WTC11 (cell line): ENCODE measurements around the gene TTC17. TPM values are rescaled to one million over a fixed set of nuclear protein-coding genes. Genes with fewer than 3 reads are reported as not detected.

Experiments
- ATAC-seq: fragments of 200-7000 bp; cut with Tn5 transposase; 2 replicates; pipeline ENCODE4 v1.10.0; 2021; ENCODE audit warnings: mild to moderate bottlenecking, moderate library complexity
- CTCF ChIA-PET: fragments of 300-600 bp; sonication (Branson Sonifier 250); formaldehyde crosslinking; loops from one replicate; lab custom pipeline; 2021; ENCODE audit warnings: antibody characterized with exemption; lab: Charles Lee
- POLR2A ChIA-PET: fragments of 350-600 bp; sonication (Branson Sonifier 250); formaldehyde crosslinking; loops from one replicate; lab custom pipeline; 2021; ENCODE audit warnings: antibody characterized with exemption; lab: Charles Lee
- DNase-seq: peaks from one replicate; pipeline ENCODE4 v3.0.0; 2021; ENCODE audit warnings: low spot score
- H3K27ac Mint-ChIP-seq: 2 replicates; pipeline ENCODE4 v1.8.0; 2021; ENCODE audit warnings: mixed read lengths
- H3K27me3 Mint-ChIP-seq: 2 replicates; pipeline ENCODE4 v1.8.0; 2021; ENCODE audit warnings: low read depth, mild to moderate bottlenecking, moderate library complexity, mixed read lengths
- H3K36me3 Mint-ChIP-seq: 2 replicates; pipeline ENCODE4 v1.8.0; 2021; ENCODE audit warnings: mixed read lengths
- H3K4me1 Mint-ChIP-seq: 2 replicates; pipeline ENCODE4 v1.8.0; 2022; ENCODE audit warnings: mixed read lengths
- H3K4me3 Mint-ChIP-seq: 2 replicates; pipeline ENCODE4 v1.8.0; 2021; ENCODE audit warnings: mild to moderate bottlenecking, moderate library complexity, mixed read lengths
- H3K9me3 Mint-ChIP-seq: 2 replicates; pipeline ENCODE4 v1.8.0; 2021; ENCODE audit warnings: mixed read lengths
- CBFB ChIP-seq: sonication (generic); formaldehyde crosslinking; IDR thresholded peaks from 2 replicates; pipeline ENCODE4 v1.8.1; 2022; ENCODE audit warnings: mild to moderate bottlenecking, low read depth, missing genetic modification reagents
- ELF4 ChIP-seq: sonication (generic); formaldehyde crosslinking; IDR thresholded peaks from 2 replicates; pipeline ENCODE4 v1.8.1; 2022; ENCODE audit warnings: low read depth, mild to moderate bottlenecking, moderate library complexity, missing genetic modification reagents
- ETV6 ChIP-seq: sonication (generic); formaldehyde crosslinking; IDR thresholded peaks from 2 replicates; pipeline ENCODE4 v1.8.1; 2022; ENCODE audit warnings: mild to moderate bottlenecking, missing genetic modification reagents
- FOXJ3 ChIP-seq: sonication (generic); formaldehyde crosslinking; IDR thresholded peaks from 2 replicates; pipeline ENCODE4 v1.9.0; 2021; ENCODE audit warnings: missing genetic modification reagents, mild to moderate bottlenecking, borderline replicate concordance
- GTF2I ChIP-seq: fragments of 250-450 bp; sonication (Bioruptor Pico); conservative IDR thresholded peaks from 2 replicates; pipeline ENCODE4 v1.4.0; 2021; ENCODE audit warnings: mild to moderate bottlenecking
- IRF2 ChIP-seq: sonication (generic); formaldehyde crosslinking; IDR thresholded peaks from 2 replicates; pipeline ENCODE4 v1.8.0; 2022; ENCODE audit warnings: low read depth, missing genetic modification reagents, borderline replicate concordance
- NFYB ChIP-seq: sonication (generic); formaldehyde crosslinking; conservative IDR thresholded peaks from 2 replicates; pipeline ENCODE4 v1.8.0; 2022; ENCODE audit warnings: low read depth, missing genetic modification reagents
- RELA ChIP-seq: sonication (generic); formaldehyde crosslinking; IDR thresholded peaks from 2 replicates; pipeline ENCODE4 v1.8.1; 2022; ENCODE audit warnings: missing genetic modification reagents, mild to moderate bottlenecking, borderline replicate concordance
- SMAD4 ChIP-seq: sonication (generic); formaldehyde crosslinking; IDR thresholded peaks from 2 replicates; pipeline ENCODE4 v1.8.0; 2022; ENCODE audit warnings: mild to moderate bottlenecking, missing genetic modification reagents
- TEAD4 ChIP-seq: sonication (generic); formaldehyde crosslinking; IDR thresholded peaks from 2 replicates; pipeline ENCODE4 v1.8.0; 2022; ENCODE audit warnings: mild to moderate bottlenecking, missing genetic modification reagents
- ZNF121 ChIP-seq: sonication (generic); formaldehyde crosslinking; IDR thresholded peaks from 2 replicates; pipeline ENCODE4 v1.8.0; 2023; ENCODE audit warnings: missing genetic modification reagents
- ZNF138 ChIP-seq: sonication (generic); formaldehyde crosslinking; conservative IDR thresholded peaks from 2 replicates; pipeline ENCODE4 v1.8.1; 2022; ENCODE audit warnings: mild to moderate bottlenecking, moderate library complexity, missing genetic modification reagents
- ZNF219 ChIP-seq: sonication (generic); formaldehyde crosslinking; IDR thresholded peaks from 2 replicates; pipeline ENCODE4 v1.8.0; 2023; ENCODE audit warnings: missing genetic modification reagents, mild to moderate bottlenecking, borderline replicate concordance
- total RNA-seq: library from RNA; stranded (reverse); gene quantifications from 3 replicates; pipeline ENCODE4 v1.2.3, GENCODE V29; 2021
- TF ChIP-seq, protein P1 (sequence below): sonication (generic); formaldehyde crosslinking; IDR thresholded peaks from 2 replicates; pipeline ENCODE4 v1.8.1; 2023; ENCODE audit warnings: mild to moderate bottlenecking, missing genetic modification reagents, moderate library complexity
- TF ChIP-seq, protein P2 (sequence below): fragments of 200-600 bp; IDR thresholded peaks from 2 replicates; pipeline ENCODE4 v1.8.0; 2022; ENCODE audit warnings: antibody characterized with exemption
- TF ChIP-seq, protein P3 (sequence below): sonication (generic); formaldehyde crosslinking; IDR thresholded peaks from 2 replicates; pipeline ENCODE4 v1.8.0; 2022; ENCODE audit warnings: mild to moderate bottlenecking, missing genetic modification reagents
- TF ChIP-seq, protein P4 (sequence below): sonication (generic); formaldehyde crosslinking; conservative IDR thresholded peaks from 2 replicates; pipeline ENCODE4 v1.8.1; 2022; ENCODE audit warnings: mild to moderate bottlenecking, missing genetic modification reagents
- TF ChIP-seq, protein P5 (sequence below): fragments of 250-450 bp; sonication (Bioruptor Pico); IDR thresholded peaks from 2 replicates; pipeline ENCODE4 v1.9.0; 2021; ENCODE audit warnings: mild to moderate bottlenecking, borderline replicate concordance
- TF ChIP-seq, protein P6 (sequence below): sonication (generic); formaldehyde crosslinking; IDR thresholded peaks from 2 replicates; pipeline ENCODE4 v1.8.0; 2023; ENCODE audit warnings: mild to moderate bottlenecking, missing genetic modification reagents

Gene TTC17
- total RNA-seq, 1 experiment from 2014 or later, result 69.0 TPM

DNA sequence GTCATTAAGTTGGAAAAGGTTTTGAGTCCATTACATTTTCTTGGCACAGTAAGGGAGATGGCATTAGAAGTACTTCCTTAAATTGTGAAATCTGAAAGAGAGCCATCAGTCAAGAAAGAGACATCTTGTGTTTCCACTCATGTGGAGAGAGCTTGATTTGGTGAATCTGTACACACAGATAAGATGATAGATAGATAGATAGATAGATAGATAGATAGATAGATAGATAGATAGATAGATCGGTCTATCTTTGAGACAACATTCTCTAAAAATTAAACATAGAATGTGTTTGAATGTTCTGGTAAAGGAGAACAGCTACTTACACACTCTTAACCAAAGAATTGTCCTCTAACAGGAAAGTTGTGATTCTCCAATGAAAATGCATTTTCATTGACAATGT lies 76.2 kb downstream of the TTC17 start:
- ATAC-seq, result no peak
- Mint-ChIP-seq H3K4me3 (no peak overlapping the region), H3K27ac (no peak overlapping the region), H3K4me1 (no peaks in the 10 kb centered on the region)
- CTCF ChIA-PET, result interaction anchor here (0.5 kb wide), 1 partner anchor 980 kb away, joined by 3 read pairs; no protein-coding TSS in a partner anchor
- no peak for TF ChIP-seq ZNF219 (CRISPR knock-in tag)
- TF ChIP-seq, protein P1, sequence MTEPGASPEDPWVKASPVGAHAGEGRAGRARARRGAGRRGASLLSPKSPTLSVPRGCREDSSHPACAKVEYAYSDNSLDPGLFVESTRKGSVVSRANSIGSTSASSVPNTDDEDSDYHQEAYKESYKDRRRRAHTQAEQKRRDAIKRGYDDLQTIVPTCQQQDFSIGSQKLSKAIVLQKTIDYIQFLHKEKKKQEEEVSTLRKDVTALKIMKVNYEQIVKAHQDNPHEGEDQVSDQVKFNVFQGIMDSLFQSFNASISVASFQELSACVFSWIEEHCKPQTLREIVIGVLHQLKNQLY (CRISPR knock-in tag), result no peak
- TF ChIP-seq FOXJ3 (CRISPR knock-in tag), result no peak
- TF ChIP-seq ELF4 (CRISPR knock-in tag), result no peak
- no peak for TF ChIP-seq SMAD4 (CRISPR knock-in tag)
- TF ChIP-seq, protein P2, sequence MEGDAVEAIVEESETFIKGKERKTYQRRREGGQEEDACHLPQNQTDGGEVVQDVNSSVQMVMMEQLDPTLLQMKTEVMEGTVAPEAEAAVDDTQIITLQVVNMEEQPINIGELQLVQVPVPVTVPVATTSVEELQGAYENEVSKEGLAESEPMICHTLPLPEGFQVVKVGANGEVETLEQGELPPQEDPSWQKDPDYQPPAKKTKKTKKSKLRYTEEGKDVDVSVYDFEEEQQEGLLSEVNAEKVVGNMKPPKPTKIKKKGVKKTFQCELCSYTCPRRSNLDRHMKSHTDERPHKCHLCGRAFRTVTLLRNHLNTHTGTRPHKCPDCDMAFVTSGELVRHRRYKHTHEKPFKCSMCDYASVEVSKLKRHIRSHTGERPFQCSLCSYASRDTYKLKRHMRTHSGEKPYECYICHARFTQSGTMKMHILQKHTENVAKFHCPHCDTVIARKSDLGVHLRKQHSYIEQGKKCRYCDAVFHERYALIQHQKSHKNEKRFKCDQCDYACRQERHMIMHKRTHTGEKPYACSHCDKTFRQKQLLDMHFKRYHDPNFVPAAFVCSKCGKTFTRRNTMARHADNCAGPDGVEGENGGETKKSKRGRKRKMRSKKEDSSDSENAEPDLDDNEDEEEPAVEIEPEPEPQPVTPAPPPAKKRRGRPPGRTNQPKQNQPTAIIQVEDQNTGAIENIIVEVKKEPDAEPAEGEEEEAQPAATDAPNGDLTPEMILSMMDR, result no peak
- TF ChIP-seq, protein P3, sequence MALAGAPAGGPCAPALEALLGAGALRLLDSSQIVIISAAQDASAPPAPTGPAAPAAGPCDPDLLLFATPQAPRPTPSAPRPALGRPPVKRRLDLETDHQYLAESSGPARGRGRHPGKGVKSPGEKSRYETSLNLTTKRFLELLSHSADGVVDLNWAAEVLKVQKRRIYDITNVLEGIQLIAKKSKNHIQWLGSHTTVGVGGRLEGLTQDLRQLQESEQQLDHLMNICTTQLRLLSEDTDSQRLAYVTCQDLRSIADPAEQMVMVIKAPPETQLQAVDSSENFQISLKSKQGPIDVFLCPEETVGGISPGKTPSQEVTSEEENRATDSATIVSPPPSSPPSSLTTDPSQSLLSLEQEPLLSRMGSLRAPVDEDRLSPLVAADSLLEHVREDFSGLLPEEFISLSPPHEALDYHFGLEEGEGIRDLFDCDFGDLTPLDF (CRISPR knock-in tag), result no peak
- TF ChIP-seq CBFB (CRISPR knock-in tag), result no peak
- TF ChIP-seq, protein P4, sequence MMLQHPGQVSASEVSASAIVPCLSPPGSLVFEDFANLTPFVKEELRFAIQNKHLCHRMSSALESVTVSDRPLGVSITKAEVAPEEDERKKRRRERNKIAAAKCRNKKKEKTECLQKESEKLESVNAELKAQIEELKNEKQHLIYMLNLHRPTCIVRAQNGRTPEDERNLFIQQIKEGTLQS (CRISPR knock-in tag), result no peak
- no peak for TF ChIP-seq NFYB (CRISPR knock-in tag)
- no peak for TF ChIP-seq RELA
- TF ChIP-seq, protein P5, sequence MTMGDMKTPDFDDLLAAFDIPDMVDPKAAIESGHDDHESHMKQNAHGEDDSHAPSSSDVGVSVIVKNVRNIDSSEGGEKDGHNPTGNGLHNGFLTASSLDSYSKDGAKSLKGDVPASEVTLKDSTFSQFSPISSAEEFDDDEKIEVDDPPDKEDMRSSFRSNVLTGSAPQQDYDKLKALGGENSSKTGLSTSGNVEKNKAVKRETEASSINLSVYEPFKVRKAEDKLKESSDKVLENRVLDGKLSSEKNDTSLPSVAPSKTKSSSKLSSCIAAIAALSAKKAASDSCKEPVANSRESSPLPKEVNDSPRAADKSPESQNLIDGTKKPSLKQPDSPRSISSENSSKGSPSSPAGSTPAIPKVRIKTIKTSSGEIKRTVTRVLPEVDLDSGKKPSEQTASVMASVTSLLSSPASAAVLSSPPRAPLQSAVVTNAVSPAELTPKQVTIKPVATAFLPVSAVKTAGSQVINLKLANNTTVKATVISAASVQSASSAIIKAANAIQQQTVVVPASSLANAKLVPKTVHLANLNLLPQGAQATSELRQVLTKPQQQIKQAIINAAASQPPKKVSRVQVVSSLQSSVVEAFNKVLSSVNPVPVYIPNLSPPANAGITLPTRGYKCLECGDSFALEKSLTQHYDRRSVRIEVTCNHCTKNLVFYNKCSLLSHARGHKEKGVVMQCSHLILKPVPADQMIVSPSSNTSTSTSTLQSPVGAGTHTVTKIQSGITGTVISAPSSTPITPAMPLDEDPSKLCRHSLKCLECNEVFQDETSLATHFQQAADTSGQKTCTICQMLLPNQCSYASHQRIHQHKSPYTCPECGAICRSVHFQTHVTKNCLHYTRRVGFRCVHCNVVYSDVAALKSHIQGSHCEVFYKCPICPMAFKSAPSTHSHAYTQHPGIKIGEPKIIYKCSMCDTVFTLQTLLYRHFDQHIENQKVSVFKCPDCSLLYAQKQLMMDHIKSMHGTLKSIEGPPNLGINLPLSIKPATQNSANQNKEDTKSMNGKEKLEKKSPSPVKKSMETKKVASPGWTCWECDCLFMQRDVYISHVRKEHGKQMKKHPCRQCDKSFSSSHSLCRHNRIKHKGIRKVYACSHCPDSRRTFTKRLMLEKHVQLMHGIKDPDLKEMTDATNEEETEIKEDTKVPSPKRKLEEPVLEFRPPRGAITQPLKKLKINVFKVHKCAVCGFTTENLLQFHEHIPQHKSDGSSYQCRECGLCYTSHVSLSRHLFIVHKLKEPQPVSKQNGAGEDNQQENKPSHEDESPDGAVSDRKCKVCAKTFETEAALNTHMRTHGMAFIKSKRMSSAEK (CRISPR knock-in tag), result no peak
- TF ChIP-seq IRF2, result no peak
- TF ChIP-seq ZNF138 (CRISPR knock-in tag), result no peak
- no peak for TF ChIP-seq ZNF121 (CRISPR knock-in tag)
- TF ChIP-seq TEAD4 (CRISPR knock-in tag), result no peak
- TF ChIP-seq, protein P6, sequence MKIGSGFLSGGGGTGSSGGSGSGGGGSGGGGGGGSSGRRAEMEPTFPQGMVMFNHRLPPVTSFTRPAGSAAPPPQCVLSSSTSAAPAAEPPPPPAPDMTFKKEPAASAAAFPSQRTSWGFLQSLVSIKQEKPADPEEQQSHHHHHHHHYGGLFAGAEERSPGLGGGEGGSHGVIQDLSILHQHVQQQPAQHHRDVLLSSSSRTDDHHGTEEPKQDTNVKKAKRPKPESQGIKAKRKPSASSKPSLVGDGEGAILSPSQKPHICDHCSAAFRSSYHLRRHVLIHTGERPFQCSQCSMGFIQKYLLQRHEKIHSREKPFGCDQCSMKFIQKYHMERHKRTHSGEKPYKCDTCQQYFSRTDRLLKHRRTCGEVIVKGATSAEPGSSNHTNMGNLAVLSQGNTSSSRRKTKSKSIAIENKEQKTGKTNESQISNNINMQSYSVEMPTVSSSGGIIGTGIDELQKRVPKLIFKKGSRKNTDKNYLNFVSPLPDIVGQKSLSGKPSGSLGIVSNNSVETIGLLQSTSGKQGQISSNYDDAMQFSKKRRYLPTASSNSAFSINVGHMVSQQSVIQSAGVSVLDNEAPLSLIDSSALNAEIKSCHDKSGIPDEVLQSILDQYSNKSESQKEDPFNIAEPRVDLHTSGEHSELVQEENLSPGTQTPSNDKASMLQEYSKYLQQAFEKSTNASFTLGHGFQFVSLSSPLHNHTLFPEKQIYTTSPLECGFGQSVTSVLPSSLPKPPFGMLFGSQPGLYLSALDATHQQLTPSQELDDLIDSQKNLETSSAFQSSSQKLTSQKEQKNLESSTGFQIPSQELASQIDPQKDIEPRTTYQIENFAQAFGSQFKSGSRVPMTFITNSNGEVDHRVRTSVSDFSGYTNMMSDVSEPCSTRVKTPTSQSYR, result no peak
- no peak for TF ChIP-seq GTF2I (CRISPR knock-in tag)
- no peak for TF ChIP-seq ETV6 (CRISPR knock-in tag)
- TF ChIP-seq, all 79 proteins: peak for 0
- Mint-ChIP-seq H3K9me3 (peaks cover 3% of the 10 kb centered on the region; the same call in 1 of the 2 replicates), H3K36me3 (peaks cover 21% of the 10 kb centered on the region), H3K27me3 (no peaks in the 10 kb centered on the region)
- no peak for DNase-seq
- POLR2A ChIA-PET, result no interaction called here
